ENCODE data around the gene NATD1.
"Not testable (repeated sequence)": the region's sequence is repeated elsewhere in the genome, so short reads cannot be mapped to it uniquely, and the experiment has no call there.

The NATD1 gene

GRCh38 chr17:21194226-21194625, 59.0 kb downstream of the NATD1 start:
- Histone ChIP-seq H3K36me3 (replicated peaks; ENCODE audit: low read depth, low read length) (no peaks in the 10 kb centered on the region), H2AFZ (ENCODE audit: low read depth, low read length) (no peak overlapping the region), H3K27me3 (ENCODE audit: low read depth, low read length) (no peaks in the 10 kb centered on the region), H4K20me1 (ENCODE audit: insufficient read depth, low read length) (no peaks in the 10 kb centered on the region), H3K4me2 (ENCODE audit: low read length) (no peak overlapping the region), H3K4me1 (ENCODE audit: low read length) (no peaks in the 10 kb centered on the region), H3K79me2 (ENCODE audit: low read length) (no peaks in the 10 kb centered on the region), H3K4me3 (ENCODE audit: low read length) (no peak overlapping the region), H3K9me3 (ENCODE audit: insufficient read depth, low read length) (no peaks in the 10 kb centered on the region), H3K27ac (ENCODE audit: low read length) (no peak overlapping the region), H3K9ac (ENCODE audit: low read length) (no peak overlapping the region)
- TF ChIP-seq CTCF (IDR thresholded peaks at IDR 0.05; ENCODE audit: low read depth, low read length) (no peak), EZH2phosphoT487 (IDR thresholded peaks at IDR 0.05; ENCODE audit: low read depth) (no peak)

- no peaks in the 10 kb centered on the region for H3K9me3 ChIP-seq (ENCODE audit: insufficient read depth, low read length)
- H3K4me3 ChIP-seq (ENCODE audit: low read length): no peak overlapping the region
- no peaks in the 10 kb centered on the region for H3K79me2 ChIP-seq (ENCODE audit: low read length)
- no peak overlapping the region for H3K27ac ChIP-seq (ENCODE audit: low read length)
- H3K9ac ChIP-seq (ENCODE audit: low read length): no peak overlapping the region
- TF ChIP-seq EZH2phosphoT487 (IDR thresholded peaks at IDR 0.05; ENCODE audit: low read depth) (no peak), CTCF (IDR thresholded peaks at IDR 0.05; ENCODE audit: low read depth, low read length) (no peak)
- no peaks in the 10 kb centered on the region for H3K4me1 ChIP-seq (ENCODE audit: low read length)
- no peaks in the 10 kb centered on the region for H4K20me1 ChIP-seq (ENCODE audit: insufficient read depth, low read length)
- no peak overlapping the region for H2AFZ ChIP-seq (ENCODE audit: low read depth, low read length)
- H3K4me2 ChIP-seq (ENCODE audit: low read length): no peak overlapping the region
- no peaks in the 10 kb centered on the region for H3K27me3 ChIP-seq (ENCODE audit: low read depth, low read length)
- H3K36me3 ChIP-seq (replicated peaks; ENCODE audit: low read depth, low read length): no peaks in the 10 kb centered on the region
Observed at GRCh38 chr17:21193031-21193430, 60.2 kb downstream of the NATD1 start.

GRCh38 chr17:21192414-21192813, 60.8 kb downstream of the NATD1 start:
- not testable (repeated sequence) for H3K27me3 ChIP-seq (ENCODE audit: low read depth, low read length); H2AFZ ChIP-seq (ENCODE audit: low read depth, low read length)

GRCh38 chr17:21191698-21192097, 61.5 kb downstream of the NATD1 start:
- H3K4me1 ChIP-seq (ENCODE audit: low read length): no peaks in the 10 kb centered on the region
- H3K9ac ChIP-seq (ENCODE audit: low read length): no peak overlapping the region
- no peaks in the 10 kb centered on the region for H3K27me3 ChIP-seq (ENCODE audit: low read depth, low read length)
- H3K36me3 ChIP-seq (replicated peaks; ENCODE audit: low read depth, low read length): no peaks in the 10 kb centered on the region
- no peak for TF ChIP-seq EZH2phosphoT487 (IDR thresholded peaks at IDR 0.05; ENCODE audit: low read depth)
- TF ChIP-seq CTCF (IDR thresholded peaks at IDR 0.05; ENCODE audit: low read depth, low read length): no peak
- H2AFZ ChIP-seq (ENCODE audit: low read depth, low read length): no peak overlapping the region
- no peaks in the 10 kb centered on the region for H4K20me1 ChIP-seq (ENCODE audit: insufficient read depth, low read length)
- H3K27ac ChIP-seq (ENCODE audit: low read length): no peak overlapping the region
- H3K79me2 ChIP-seq (ENCODE audit: low read length): no peaks in the 10 kb centered on the region
- no peak overlapping the region for H3K4me2 ChIP-seq (ENCODE audit: low read length)
- H3K9me3 ChIP-seq (ENCODE audit: insufficient read depth, low read length): no peaks in the 10 kb centered on the region
- H3K4me3 ChIP-seq (ENCODE audit: low read length): no peak overlapping the region

More at GRCh38 chr17:21192414-21192813, 60.8 kb downstream of the NATD1 start:
- not testable (repeated sequence) for H3K9ac ChIP-seq (ENCODE audit: low read length); H3K4me2 ChIP-seq (ENCODE audit: low read length); H3K36me3 ChIP-seq (replicated peaks; ENCODE audit: low read depth, low read length); H4K20me1 ChIP-seq (ENCODE audit: insufficient read depth, low read length); H3K4me3 ChIP-seq (ENCODE audit: low read length); H3K27ac ChIP-seq (ENCODE audit: low read length); H3K9me3 ChIP-seq (ENCODE audit: insufficient read depth, low read length); H3K4me1 ChIP-seq (ENCODE audit: low read length); H3K79me2 ChIP-seq (ENCODE audit: low read length)

GRCh38 chr17:21190078-21190477, 63.1 kb downstream of the NATD1 start:
- Histone ChIP-seq H3K79me2 (ENCODE audit: low read length) (no peaks in the 10 kb centered on the region), H3K4me2 (ENCODE audit: low read length) (no peak overlapping the region), H3K27me3 (ENCODE audit: low read depth, low read length) (no peaks in the 10 kb centered on the region), H3K4me3 (ENCODE audit: low read length) (no peak overlapping the region), H2AFZ (ENCODE audit: low read depth, low read length) (no peak overlapping the region), H3K4me1 (ENCODE audit: low read length) (no peaks in the 10 kb centered on the region), H3K27ac (ENCODE audit: low read length) (no peak overlapping the region), H3K9ac (ENCODE audit: low read length) (no peak overlapping the region), H3K9me3 (ENCODE audit: insufficient read depth, low read length) (no peaks in the 10 kb centered on the region), H4K20me1 (ENCODE audit: insufficient read depth, low read length) (no peaks in the 10 kb centered on the region), H3K36me3 (replicated peaks; ENCODE audit: low read depth, low read length) (no peaks in the 10 kb centered on the region)
- TF ChIP-seq EZH2phosphoT487 (IDR thresholded peaks at IDR 0.05; ENCODE audit: low read depth) (no peak), CTCF (IDR thresholded peaks at IDR 0.05; ENCODE audit: low read depth, low read length) (no peak)
